Stimulated activated CD8-positive, alpha-beta memory T cell treated with anti-CD3 and anti-CD28 coated beads, Interleukin-7, amount 100 ng/mL, for 24 hours (primary cell): ENCODE data around the gene TMEM51.

Experiments used
- DNase-seq: peaks from one replicate; pipeline ENCODE4 v3.0.0-alpha.2; 2020; ENCODE audit warnings: low read depth

TMEM51 gene

GRCh38 chr1:15196807-15197530 lies 43.4 kb downstream of the TMEM51 start:
- DNase-seq = no peak

GRCh38 chr1:15197591-15198447 lies 44.3 kb downstream of the TMEM51 start:
- no peak for DNase-seq

DNA sequence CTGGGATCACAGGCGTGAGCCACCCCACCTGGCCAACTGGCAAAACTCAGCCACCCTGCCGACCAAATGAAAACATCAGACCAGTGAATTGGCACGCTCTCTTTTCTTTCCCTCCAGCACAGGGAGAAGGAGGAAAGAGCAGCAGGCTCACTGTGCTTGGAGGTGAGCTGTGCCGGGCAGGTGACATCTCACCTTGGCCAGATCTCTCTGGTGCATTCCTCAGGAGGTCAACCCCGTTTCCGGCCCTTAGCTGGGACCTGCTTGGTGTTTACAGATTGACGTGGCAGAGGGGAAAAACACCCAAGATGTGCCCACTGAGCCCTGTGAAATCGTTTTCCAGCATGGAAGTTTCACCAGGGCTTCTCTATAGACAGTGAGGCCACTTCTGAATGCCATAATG lies 45.1 kb downstream of the TMEM51 start:
- DNase-seq = no peak

GRCh38 chr1:15201221-15201620 lies 47.7 kb downstream of the TMEM51 start:
- no peak for DNase-seq

DNA sequence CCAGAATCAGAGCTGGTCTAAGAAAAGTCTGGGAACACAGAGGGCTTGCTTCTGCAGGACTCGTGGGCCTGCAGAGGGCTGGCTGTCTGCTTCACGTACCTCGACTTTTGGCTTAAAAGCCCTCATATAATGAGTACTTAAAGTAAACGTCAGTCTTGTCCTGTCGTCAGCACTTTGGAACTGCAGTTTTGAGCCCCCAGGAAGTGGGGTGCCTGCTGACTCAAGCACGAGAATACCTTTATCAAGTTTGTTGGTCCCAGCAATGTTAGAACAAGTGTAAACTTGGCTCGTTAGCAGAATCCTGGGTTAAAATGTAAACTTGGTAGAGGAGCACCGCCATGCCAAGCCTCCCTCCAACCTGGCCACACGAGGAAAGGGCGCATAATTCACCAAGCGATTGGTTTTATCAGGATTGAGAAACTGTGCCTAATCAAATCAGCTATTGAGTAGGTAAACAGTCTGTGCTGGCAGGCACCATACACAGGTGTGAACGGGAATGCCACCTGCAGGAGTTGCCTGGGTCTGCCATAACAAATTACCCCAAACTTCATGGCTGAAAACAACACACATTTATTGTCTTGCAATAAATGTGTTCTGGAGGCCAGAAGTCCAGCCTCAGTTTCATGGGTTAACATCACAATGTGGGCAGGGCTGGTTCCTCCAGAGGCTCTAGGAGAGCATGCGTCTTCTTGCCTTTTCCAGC lies 48.5 kb downstream of the TMEM51 start:
- DNase-seq = no peak

DNA sequence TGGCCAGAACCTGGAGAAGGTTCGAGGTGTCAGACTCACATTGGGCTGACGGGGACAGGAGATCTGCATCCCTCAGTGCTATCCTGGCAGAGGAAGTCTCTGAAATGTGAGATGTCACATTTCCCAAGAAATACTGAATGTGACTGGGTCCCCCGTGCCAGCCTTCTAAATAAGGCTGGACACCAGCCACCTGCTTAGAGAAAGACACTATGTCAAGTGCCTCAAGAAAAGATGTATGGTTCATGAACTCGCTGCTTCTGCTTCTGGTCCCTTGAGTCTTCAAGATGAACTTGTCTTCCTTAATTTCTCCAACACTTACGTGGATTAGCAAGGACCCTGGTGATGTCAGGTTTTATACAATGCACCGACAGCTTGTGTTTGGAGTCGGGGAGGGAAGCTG lies 51.4 kb downstream of the TMEM51 start:
- DNase-seq = no peak

GRCh38 chr1:15205586-15206346 lies 52.2 kb downstream of the TMEM51 start:
- no peak for DNase-seq

DNA sequence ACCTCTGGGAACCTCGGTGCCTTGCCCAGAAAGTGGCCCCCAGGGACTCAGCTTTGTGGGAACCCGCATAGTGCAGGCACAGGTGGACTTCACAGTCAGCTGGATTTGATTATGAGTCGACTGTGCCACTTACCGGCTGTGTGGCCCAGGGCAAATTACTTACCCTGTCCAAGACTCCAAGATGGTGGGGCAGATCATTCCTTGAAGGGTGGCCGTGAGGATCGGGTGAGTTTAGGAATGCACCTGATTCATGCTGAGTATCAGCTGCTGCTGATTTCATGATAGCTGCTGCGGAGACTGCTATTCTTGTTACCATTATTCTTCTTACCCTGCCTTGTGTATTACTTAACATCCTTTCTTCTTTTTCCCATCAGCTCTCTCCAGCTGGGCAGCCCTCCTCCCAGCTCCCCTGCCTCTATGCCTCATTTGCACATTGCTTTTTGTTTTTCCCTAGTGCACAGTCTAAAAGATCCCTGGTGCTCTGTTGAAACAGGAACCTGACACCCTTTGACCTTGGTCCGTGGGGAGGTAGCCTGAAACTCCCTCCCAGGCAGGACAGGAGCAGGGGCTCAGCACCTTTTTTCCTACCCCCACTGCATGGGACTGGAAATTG lies 53.0 kb downstream of the TMEM51 start:
- no peak for DNase-seq

DNA sequence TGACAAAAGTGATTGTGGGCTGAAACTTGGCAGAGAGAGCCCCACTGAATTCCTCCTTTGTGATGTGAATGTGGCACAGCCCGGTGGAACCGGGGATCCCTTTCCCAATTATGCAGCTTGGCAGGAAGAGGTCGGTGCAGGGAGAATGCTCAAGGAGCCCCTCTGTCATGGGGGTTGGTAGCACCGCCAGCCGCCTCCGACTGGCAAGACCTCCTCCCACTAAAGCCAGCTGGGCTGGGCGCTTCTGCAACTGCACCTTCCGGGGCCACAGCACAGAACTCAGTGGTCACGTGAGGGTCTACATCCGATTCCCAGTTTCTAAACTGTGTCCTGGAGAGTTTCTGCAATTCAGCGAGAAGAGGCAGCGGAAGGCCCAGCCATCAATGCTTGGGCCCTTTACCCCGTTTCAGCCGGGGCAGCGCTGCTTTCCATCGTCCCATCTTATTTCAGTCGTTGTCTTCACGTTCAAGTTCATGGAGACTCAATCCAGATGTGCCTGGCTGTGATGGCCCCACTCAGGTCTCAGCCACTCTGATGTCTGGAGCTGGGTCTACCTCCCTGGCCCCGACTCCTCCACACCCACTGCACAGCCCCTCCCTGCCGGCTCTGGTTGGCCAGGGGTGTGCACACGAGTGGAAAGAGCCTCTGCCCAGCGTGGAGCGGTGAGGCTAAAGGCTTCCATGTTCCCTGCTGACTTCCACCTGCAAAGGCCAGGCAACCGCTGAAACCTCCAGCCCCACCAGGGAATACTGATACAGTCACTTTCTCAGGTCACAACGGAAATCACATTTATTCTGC lies 53.7 kb downstream of the TMEM51 start:
- no peak for DNase-seq

DNA sequence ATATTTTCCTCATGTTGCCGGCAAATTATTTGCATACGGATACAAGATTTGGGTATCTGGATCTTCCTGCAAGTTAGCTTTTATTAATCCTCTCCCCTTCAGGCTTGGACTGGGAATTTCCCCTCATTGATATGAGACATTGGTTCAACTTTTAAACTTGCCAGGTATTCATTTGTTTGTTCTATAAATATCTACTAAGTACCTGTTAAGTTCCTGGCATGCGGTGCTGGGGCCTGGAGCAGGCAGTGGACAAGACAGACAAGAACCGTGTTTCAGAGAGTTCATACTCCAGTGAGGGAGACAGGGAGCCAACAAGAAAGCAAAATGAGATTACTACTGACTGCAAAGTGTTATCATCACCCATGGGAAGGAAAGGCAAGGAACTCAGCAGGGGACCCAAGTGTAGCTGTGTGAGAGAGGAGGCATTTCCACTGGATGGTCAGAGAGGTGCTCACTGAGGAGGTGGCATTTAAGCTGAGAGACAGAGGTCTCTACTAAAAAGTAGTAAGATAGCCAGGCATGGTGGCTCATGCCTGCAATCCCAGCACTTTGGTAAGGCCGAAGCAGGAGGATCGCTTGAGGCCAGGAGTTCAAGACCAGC lies 54.4 kb downstream of the TMEM51 start:
- no peak for DNase-seq

- DNase-seq = no peak
These were observed 57.3 kb downstream of the TMEM51 start for GRCh38 chr1:15210651-15211375.

DNA sequence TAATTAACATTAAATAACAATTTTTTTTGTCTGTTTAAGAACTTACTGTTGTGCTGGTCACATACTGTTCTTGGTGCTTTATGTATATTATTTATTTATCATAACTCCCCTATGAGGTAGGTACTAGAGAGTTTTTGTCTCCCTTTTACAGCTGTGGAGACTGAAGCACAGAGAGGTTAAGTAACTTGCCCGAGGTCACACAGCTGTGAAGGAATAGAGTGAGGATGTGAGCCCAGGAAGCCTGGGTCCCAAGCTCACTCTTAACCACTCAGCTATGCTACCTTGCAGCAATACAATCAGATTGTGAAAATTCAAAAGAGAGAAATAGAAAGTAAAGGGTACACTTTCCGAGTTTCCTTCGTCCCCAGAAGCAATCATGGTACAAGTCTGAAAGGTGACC lies 57.9 kb downstream of the TMEM51 start:
- no peak for DNase-seq

DNA sequence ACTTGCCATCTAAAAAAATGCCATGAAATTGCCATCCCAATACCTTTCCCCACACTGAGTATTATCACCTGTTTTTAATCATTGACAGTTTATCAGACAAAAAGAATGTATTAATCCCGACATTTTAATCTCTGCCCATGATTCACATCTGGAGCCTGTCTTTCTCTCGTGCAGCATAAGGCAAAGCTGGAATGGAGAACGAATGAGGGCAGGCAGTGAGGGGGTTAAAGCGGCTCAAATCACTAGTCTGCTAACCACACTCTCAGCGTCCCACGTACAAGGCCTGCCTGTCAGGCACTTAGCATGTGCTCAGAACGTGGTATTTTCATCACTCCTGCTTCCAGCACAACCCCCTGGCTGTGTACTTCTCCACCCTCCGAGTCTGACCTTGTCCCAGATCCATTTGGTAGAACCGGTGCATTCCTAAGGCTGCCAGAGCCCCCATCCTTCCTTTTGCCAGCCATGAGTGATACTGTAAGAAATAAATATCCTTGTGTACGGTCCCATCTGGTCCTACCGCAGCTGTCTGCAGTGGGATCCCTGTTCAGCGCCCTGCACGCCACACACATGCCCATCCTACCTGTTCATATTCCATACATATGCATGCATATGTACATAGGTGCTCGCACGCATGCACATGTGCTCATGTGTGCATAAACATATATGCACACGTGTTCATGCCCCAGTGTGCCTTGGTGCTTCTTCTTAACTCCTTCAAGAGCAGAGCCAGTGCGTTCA lies 58.8 kb downstream of the TMEM51 start:
- no peak for DNase-seq

GRCh38 chr1:15212954-15213291 lies 59.4 kb downstream of the TMEM51 start:
- DNase-seq = no peak

DNA sequence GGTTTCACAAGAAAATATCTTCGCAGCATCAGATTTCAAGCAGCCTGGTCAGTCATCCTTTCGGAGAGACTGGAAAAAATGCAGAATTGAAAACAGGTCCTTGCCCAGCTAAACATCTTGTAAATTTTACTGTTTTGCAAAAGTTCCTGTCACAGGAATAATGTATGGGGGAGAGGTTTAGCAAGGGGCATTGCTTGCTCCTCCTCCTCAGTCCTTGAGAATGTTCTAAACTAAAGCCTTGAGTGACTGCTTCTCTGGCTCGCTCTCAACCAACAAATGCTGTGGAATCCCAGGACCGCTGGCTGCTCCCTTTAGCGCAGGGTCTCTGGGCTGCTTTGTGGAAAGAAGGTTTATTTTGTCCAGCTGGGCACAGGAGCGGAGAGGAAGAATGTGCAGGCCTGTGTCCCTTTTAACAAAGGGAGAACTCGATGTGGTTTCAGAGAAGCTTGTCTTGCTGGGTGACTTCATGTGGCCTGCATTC lies 59.8 kb downstream of the TMEM51 start:
- DNase-seq = no peak

DNA sequence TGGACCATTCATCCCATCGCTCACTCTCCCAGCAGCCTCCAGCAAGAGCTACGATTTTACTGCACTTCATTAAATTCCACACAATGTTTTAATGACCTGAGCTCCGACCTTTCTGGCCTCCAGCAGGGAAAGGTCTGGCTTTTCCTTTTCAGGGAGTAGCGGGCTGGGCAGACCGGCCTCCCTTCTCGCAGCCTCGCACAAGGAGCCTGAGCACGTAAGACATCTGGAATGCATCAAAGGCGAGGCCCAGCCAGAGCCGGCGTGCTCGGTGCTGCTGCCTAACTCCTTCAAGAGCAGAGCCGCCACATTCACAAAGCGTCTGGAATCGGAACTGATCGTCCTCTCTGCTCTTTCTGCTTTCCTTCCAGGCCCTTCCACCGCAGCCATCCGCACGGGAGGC lies 61.0 kb downstream of the TMEM51 start:
- DNase-seq = no peak

DNA sequence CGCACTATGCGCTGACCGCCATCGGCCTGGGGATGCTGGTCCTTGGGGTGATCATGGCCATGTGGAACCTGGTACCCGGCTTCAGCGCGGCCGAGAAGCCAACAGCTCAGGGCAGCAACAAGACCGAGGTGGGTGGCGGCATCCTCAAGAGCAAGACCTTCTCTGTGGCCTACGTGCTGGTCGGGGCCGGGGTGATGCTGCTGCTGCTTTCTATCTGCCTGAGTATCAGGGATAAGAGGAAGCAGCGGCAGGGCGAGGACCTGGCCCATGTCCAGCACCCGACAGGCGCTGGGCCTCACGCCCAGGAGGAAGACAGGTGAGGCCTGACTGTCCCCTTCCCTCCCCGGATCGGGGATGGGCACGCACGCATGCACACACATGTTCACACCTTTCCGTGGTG lies 61.6 kb downstream of the TMEM51 start:
- DNase-seq = no peak

- no peak for DNase-seq
These were observed 64.1 kb downstream of the TMEM51 start for GRCh38 chr1:15217654-15218053.
